HG02623 (cell line): Measurements from ENCODE around the gene RAB24.
"Not testable (repeated sequence)": the region's sequence is repeated elsewhere in the genome, so short reads cannot be mapped to it uniquely, and the experiment has no call there.

Source experiments
- ATAC-seq: cut with Tn5 transposase; IDR thresholded peaks from one replicate; pipeline ENCODE4 v1.9.1; 2021; ENCODE audit warnings: moderate library complexity; ENCODE audit not compliant: unreplicated experiment

Gene RAB24

DNA sequence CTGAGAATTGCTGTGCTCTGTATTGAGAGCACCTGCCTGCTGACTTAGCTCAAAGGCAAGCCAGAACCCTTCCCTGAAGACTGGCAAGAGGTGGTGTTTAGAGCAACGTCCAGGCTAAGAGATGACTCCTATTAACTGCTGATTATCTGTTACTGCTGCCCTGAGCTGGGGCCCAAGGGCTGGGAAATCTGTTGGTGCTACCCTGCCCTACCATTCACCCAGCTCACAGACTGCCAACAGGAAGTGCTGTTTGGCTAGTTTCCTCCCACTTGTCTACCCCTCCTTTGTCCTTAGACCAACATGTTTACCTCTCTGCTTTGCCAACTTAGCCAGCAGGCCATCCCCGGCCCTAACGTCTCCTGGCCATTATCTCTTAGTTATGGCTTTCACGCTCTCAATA lies 6.9 kb downstream of the RAB24 start:
- no peak for ATAC-seq

DNA sequence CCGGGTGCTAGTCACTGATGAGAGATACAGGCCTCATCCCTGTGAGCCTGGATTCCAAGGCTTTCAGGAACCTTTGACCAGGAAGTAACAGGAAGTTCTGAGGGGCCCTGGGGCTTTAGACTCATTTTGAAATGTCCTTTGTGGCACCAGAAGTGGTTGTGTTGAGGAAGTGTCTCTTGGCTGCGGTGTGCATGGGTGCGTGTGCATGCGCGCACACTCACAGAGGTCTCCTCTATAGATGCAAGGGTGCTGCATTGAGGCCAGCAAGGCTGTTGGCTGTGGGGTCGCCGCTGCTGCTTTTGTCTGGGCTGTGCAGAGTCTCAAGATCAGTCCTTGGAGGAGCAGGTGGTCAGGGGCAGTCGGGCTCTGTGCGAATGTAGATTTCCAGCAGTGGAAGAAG lies 7.6 kb downstream of the RAB24 start:
- no peak for ATAC-seq

DNA sequence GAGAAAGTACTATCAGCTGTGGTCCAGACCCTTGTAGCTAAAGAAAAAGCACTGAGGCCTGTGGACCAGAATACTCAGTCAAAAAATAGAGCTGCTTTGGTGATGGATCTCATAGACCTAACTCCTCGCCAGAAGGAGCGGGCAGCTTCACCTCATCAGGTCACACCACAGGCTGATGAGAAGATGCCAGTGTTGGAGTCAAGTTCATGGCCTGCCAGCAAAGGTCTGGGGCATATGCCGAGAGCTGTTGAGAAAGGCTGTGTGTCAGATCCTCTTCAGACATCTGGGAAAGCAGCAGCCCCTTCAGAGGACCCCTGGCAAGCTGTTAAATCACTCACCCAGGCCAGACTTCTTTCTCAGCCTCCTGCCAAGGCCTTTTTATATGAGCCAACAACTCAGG lies 8.9 kb downstream of the RAB24 start:
- ATAC-seq: no peak

DNA sequence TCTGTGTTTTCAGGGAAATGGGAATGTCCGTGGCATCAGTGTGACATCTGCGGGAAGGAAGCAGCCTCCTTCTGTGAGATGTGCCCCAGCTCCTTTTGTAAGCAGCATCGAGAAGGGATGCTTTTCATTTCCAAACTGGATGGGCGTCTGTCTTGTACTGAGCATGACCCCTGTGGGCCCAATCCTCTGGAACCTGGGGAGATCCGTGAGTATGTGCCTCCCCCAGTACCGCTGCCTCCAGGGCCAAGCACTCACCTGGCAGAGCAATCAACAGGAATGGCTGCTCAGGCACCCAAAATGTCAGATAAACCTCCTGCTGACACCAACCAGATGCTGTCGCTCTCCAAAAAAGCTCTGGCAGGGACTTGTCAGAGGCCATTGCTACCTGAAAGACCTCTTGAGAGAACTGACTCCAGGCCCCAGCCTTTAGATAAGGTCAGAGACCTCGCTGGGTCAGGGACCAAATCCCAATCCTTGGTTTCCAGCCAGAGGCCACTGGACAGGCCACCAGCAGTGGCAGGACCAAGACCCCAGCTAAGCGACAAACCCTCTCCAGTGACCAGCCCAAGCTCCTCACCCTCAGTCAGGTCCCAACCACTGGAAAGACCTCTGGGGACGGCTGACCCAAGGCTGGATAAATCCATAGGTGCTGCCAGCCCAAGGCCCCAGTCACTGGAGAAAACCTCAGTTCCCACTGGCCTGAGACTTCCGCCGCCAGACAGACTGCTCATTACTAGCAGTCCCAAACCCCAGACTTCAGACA lies 9.5 kb downstream of the RAB24 start:
- ATAC-seq: no peak

DNA sequence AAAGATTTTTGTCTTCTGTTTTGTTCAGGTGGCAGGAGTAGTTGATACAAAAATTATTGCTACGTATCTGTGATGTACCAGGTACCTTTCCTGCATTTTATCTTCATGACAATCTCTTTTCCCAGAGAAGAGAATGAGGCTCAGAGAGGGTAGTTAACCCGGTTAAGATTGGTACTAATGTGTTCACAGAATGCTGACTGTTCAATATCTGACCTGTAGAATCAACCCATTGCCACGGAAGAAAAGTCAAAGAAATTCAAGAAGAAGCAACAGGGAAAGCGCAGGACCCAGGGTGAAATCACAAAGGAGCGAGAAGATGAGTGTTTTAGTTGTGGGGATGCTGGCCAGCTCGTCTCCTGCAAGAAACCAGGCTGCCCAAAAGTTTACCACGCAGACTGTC lies 11.8 kb downstream of the RAB24 start:
- ATAC-seq: no peak

- ATAC-seq: no peak
These were observed 12.5 kb downstream of the RAB24 start for GRCh38 chr5:177290816-177291596.

- no peak for ATAC-seq
These were observed 15.3 kb downstream of the RAB24 start for GRCh38 chr5:177288191-177288590.

GRCh38 chr5:177276886-177277285 lies 26.6 kb downstream of the RAB24 start:
- no peak for ATAC-seq

DNA sequence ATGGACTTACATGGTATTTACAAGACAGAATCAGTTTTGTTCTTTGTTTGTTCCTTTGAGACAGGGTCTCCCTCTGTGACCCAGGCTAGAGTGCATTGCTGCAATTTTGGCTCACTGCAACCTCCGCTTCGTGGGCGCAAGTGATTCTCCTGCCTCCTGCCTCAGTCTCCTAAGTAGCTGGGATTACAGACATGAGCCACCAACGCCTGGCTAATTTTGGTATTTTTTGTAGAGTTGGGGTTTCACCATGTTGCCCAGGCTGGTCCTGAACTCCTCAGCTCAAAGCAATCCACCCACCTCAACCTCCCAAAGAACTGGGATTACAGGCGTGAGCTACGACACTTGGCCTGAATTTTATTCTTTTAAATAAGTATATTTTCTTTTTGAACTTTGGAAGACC lies 27.6 kb downstream of the RAB24 start:
- no peak for ATAC-seq

DNA sequence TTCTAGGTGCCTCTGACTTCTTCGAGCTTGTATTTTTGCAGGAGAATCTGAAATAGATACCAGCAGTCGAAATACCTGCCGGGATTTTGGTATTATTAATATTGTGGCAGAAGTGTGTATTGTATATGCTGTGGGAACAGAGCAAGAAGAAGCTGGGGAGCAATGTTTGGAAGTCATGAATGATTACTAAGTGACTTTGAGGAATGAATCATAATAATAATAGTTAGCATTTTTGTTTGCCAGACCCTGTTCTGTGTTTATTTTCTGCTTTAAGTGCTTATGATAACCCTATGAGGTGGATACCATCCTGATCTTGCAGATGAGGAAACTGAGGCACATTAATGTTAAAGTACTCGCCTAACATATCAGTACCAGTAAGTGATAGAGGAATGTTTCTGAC lies 32.4 kb downstream of the RAB24 start:
- no peak for ATAC-seq

GRCh38 chr5:177270653-177271052 lies 32.9 kb downstream of the RAB24 start:
- ATAC-seq: no peak

DNA sequence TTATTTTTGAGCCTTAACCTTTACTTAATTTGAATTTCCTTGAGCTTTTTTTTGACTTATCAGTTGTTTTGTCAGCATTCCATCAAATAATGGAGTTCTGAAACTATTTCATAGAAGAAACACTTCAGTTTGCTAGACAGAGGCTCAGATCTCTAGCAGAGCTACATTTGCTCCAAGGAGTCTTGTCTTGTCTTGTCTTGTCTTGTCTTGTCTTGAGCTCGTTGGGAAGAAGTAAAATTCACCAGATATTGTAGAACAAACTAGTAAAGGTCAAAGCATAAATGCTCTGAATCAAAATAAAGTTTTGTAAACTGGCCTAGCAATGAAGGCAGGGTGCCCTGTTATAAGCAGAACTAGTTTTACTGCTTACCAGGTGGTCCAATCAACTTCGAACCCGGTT lies 33.5 kb downstream of the RAB24 start:
- no peak for ATAC-seq

- ATAC-seq: no peak
These were observed 34.2 kb downstream of the RAB24 start for GRCh38 chr5:177269232-177269895.

DNA sequence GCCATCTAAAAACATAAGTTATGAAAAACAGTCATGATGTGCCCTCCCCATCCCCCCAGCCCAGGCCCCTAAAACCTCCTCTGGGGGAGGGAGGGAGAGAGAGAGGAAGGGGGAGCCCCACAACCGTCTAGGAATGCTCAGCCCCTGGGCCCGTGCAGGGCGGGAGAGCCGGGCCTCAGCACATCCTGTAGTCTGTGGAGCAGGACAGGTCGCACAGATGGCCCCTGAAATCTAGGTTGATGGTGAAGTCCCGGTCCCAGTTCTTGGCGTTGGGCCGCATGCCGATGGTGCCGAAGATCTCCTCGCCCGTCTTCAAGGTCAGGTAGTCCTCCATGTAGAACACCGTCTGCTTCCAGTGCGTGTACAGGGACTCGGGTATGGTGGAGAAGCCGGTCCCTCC lies 38.1 kb downstream of the RAB24 start:
- ATAC-seq: no peak

DNA sequence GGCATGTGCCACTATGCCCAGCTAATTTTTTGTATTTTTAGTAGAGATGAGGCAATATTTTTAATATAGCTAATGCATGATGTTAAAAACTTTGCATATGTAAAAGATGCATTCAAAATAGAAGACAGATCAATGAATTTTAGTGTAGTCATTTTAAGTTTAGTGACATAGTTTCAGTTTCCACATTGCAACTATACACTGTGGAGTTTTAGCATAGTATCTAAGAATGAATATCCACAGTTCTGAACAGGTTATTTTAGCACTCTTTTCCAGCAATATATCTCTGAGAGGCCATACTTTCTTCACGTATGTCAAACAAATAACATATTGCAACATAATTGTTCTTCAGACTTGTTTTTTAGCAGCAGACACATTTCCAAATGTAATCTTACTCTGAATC lies 39.3 kb downstream of the RAB24 start:
- no peak for ATAC-seq

- ATAC-seq: no peak
These were observed 42.0 kb downstream of the RAB24 start for GRCh38 chr5:177261510-177261909.

DNA sequence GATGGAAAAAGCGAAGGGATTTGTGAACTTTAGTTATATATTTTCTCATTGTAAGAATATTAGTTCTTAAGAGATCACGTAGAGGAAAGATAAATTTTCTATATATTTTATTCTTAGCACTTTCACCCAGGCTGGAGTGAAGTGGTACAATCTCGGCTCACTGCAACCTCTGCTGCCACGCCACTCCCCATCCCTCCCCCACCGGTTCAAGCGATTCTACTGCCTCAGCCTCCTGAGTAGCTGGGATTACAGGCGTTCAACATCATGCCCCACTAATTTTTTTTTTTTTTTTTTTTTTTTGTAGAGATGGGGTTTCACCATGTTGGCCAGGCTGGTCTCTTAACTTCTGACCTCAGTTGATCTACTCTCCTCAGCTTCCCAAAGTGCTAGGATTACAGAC lies 42.6 kb downstream of the RAB24 start:
- no peak for ATAC-seq

DNA sequence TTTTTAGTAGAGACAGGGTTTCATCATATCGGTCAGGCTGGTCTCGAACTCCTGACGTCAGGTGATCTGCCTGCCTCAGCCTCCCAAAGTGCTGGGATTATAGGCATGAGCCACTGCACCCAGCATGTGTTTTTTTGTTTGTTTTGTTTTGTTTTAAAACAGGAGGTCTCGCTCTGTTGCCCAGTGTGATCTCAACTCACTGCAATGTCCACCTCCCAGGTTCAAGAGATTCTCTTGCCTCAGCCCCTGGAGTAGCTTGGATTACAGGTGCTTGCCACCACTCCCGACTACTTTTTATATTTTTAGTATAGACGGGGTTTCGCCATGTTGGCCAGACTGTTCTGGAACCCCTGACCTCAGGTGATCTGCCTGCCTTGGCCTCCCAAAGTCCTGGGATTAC lies 44.8 kb downstream of the RAB24 start:
- ATAC-seq: not testable (repeated sequence)

- ATAC-seq: no peak
These were observed 47.2 kb downstream of the RAB24 start for GRCh38 chr5:177256296-177256695.

- ATAC-seq: no peak
These were observed 50.3 kb downstream of the RAB24 start for GRCh38 chr5:177253252-177253651.
